Activated CD4-positive, CD25-positive, alpha-beta regulatory T cell treated with anti-CD3 and anti-CD28 coated beads, Interleukin-2, amount 50 U/mL, for 72 hours (primary cell): ENCODE measurements around the gene CRYBG2.
A peak's percentile ranks its signal among the peaks of the same experiment; 100 is the strongest.
"Not testable (repeated sequence)": the region's sequence is repeated elsewhere in the genome, so short reads cannot be mapped to it uniquely, and the experiment has no call there.

ENCODE experiments used
- DNase-seq: peaks from one replicate; pipeline ENCODE4 v3.0.0; 2021

Gene CRYBG2

GRCh38 chr1:26353976-26354820 lies at the start of gene CRYBG2:
Gene CRYBG2, minus strand, starts transcription at chr1:26354130. Its CDS starts 7,473 bp downstream, at chr1:26346657.
- DNase-seq = no peak

GRCh38 chr1:26403656-26404055 lies 49.7 kb upstream of the CRYBG2 start:
- DNase-seq = no peak

- no peak for DNase-seq
Measured at GRCh38 chr1:26401891-26402290, 48.0 kb upstream of the CRYBG2 start.

- DNase-seq = no peak
Measured at GRCh38 chr1:26399034-26399433, 45.1 kb upstream of the CRYBG2 start.

- no peak for DNase-seq
Measured at GRCh38 chr1:26395754-26396153, 41.8 kb upstream of the CRYBG2 start.

- DNase-seq = no peak
Measured at GRCh38 chr1:26391450-26391849, 37.5 kb upstream of the CRYBG2 start.

GRCh38 chr1:26389604-26390247 lies 35.8 kb upstream of the CRYBG2 start:
- DNase-seq = no peak

GRCh38 chr1:26388791-26389445 lies 35.0 kb upstream of the CRYBG2 start:
- no peak for DNase-seq

- no peak for DNase-seq
Measured at GRCh38 chr1:26387447-26387846, 33.5 kb upstream of the CRYBG2 start.

GRCh38 chr1:26385063-26385462 lies 31.1 kb upstream of the CRYBG2 start:
- not testable (repeated sequence) for DNase-seq

GRCh38 chr1:26384076-26384475 lies 30.1 kb upstream of the CRYBG2 start:
- no peak for DNase-seq

- DNase-seq = no peak
Measured at GRCh38 chr1:26378879-26379251, 24.9 kb upstream of the CRYBG2 start.

- peak; percentile 61 for DNase-seq
Measured at GRCh38 chr1:26378088-26378878, 24.4 kb upstream of the CRYBG2 start.

GRCh38 chr1:26376050-26376449 lies 22.1 kb upstream of the CRYBG2 start:
- DNase-seq = no peak

GRCh38 chr1:26375081-26375480 lies 21.2 kb upstream of the CRYBG2 start:
- no peak for DNase-seq

- DNase-seq = not testable (repeated sequence)
Measured at GRCh38 chr1:26374361-26374760, 20.4 kb upstream of the CRYBG2 start.

- no peak for DNase-seq
Measured at GRCh38 chr1:26373789-26374188, 19.9 kb upstream of the CRYBG2 start.

- no peak for DNase-seq
Measured at GRCh38 chr1:26373281-26373680, 19.4 kb upstream of the CRYBG2 start.

GRCh38 chr1:26372611-26373010 lies 18.7 kb upstream of the CRYBG2 start, which contains the start of gene ZNF683:
Gene ZNF683, minus strand, starts transcription at chr1:26372750. Its CDS starts 4,179 bp downstream, at chr1:26368571.
- not testable (repeated sequence) for DNase-seq

- no peak for DNase-seq
Measured at GRCh38 chr1:26372039-26372438, 18.1 kb upstream of the CRYBG2 start.

- DNase-seq = no peak
Measured at GRCh38 chr1:26370591-26371382, 16.9 kb upstream of the CRYBG2 start.

- no peak for DNase-seq
Measured at GRCh38 chr1:26368486-26368885, 14.6 kb upstream of the CRYBG2 start.
